ENCODE results near the gene PCF11.

DNA sequence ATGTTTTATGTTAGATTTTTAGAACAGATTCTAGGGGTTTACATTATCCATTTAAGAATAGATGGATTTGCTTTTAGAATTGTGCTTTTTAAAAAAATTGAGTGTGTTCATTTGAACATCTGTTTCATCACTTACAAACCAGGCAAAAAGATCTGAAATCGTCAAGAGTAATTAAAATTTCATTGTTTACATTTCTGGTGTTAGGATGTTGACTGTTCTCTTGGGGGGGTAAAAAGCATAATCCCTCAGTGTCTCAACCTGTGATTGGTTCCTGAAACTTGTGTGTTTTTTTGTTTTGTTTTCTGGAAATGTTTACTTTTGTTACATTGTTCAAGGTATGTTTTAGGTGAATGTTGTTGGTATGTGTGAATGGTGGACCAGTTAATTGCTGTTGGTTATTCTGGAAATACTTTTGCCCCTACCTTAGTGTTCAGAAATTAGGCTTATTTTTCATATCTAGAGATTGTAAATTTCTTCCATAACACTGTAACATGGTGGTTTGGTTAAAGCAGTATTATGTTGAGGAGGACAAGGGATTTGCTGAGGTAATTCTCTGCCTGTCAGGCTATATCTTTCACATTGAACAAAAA lies 4.8 kb downstream of the PCF11 start:
- no peak for TF ChIP-seq POLR2AphosphoS5 (IDR thresholded peaks at IDR 0.05; ENCODE audit: low read depth, low read length)
- no peak for TF ChIP-seq POLR2A (IDR thresholded peaks at IDR 0.05; ENCODE audit: borderline replicate concordance, extremely low read depth, insufficient read depth, insufficient read length)
- TF ChIP-seq CTCF (IDR thresholded peaks at IDR 0.05 in 2 of 3, conservative IDR thresholded peaks at IDR 0.05 in 1 of 3; ENCODE audit: borderline replicate concordance in 1 of 3, insufficient read depth in 1 of 3, low read depth in 2 of 3, low read length in 2 of 3): no peak
- TF ChIP-seq ZBTB33 (IDR thresholded peaks at IDR 0.05; ENCODE audit: extremely low read depth, insufficient replicate concordance, low read length): no peak
- TF ChIP-seq YY1 (IDR thresholded peaks at IDR 0.05; ENCODE audit: extremely low read depth, insufficient replicate concordance, low read depth, low read length): no peak
- no peak for TF ChIP-seq EZH2 (IDR thresholded peaks at IDR 0.05)
- TF ChIP-seq, protein P1, sequence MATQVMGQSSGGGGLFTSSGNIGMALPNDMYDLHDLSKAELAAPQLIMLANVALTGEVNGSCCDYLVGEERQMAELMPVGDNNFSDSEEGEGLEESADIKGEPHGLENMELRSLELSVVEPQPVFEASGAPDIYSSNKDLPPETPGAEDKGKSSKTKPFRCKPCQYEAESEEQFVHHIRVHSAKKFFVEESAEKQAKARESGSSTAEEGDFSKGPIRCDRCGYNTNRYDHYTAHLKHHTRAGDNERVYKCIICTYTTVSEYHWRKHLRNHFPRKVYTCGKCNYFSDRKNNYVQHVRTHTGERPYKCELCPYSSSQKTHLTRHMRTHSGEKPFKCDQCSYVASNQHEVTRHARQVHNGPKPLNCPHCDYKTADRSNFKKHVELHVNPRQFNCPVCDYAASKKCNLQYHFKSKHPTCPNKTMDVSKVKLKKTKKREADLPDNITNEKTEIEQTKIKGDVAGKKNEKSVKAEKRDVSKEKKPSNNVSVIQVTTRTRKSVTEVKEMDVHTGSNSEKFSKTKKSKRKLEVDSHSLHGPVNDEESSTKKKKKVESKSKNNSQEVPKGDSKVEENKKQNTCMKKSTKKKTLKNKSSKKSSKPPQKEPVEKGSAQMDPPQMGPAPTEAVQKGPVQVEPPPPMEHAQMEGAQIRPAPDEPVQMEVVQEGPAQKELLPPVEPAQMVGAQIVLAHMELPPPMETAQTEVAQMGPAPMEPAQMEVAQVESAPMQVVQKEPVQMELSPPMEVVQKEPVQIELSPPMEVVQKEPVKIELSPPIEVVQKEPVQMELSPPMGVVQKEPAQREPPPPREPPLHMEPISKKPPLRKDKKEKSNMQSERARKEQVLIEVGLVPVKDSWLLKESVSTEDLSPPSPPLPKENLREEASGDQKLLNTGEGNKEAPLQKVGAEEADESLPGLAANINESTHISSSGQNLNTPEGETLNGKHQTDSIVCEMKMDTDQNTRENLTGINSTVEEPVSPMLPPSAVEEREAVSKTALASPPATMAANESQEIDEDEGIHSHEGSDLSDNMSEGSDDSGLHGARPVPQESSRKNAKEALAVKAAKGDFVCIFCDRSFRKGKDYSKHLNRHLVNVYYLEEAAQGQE (IDR thresholded peaks at IDR 0.05; ENCODE audit: low read depth): no peak
- no peak for TF ChIP-seq TCF7L2 (IDR thresholded peaks at IDR 0.05; ENCODE audit: borderline replicate concordance, extremely low read depth, insufficient read depth, insufficient read length)
- TF ChIP-seq SIN3A (IDR thresholded peaks at IDR 0.05; ENCODE audit: low read depth): no peak
- no peak for TF ChIP-seq JUND (IDR thresholded peaks at IDR 0.05)

Data from HCT116 (cell line).